IPS DF 6.9 (cell line): Measurements from ENCODE around the gene TASL.
"Not testable (repeated sequence)": the region's sequence is repeated elsewhere in the genome, so short reads cannot be mapped to it uniquely, and the experiment has no call there.

Source experiments
- DNase-seq: peaks from one replicate; pipeline ENCODE4 v3.0.0-alpha.2; 2013; ENCODE audit warnings: low read depth, low spot score
- H3K27ac ChIP-seq: one replicate; pipeline ENCODE4 v1.5.1; 2013; ENCODE audit warnings: low read length, control low read depth
- H3K27me3 ChIP-seq: 2 replicates; pipeline ENCODE4 v1.6.1; 2013; ENCODE audit warnings: mild to moderate bottlenecking, low read length; ENCODE audit not compliant: control insufficient read depth, insufficient read depth
- H3K36me3 ChIP-seq: 2 replicates; pipeline ENCODE4 v1.6.1; 2013; ENCODE audit warnings: low read length; ENCODE audit not compliant: control insufficient read depth, insufficient read depth
- H3K4me1 ChIP-seq: 2 replicates; pipeline ENCODE4 v1.6.1; 2013; ENCODE audit warnings: low read length; ENCODE audit not compliant: control insufficient read depth, insufficient read depth
- H3K4me3 ChIP-seq: 2 replicates; pipeline ENCODE4 v1.5.1; 2013; ENCODE audit warnings: mild to moderate bottlenecking, low read length
- H3K9me3 ChIP-seq: 2 replicates; pipeline ENCODE4 v1.6.1; 2013; ENCODE audit warnings: low read length, inconsistent platforms; ENCODE audit not compliant: control insufficient read depth, insufficient read depth
- WGBS: extraction: QIAGEN DNeasy Blood & Tissue Kit; methylation state at CpG from one replicate; pipeline ENCODE4 v1.1.7; 2013; ENCODE audit warnings: mixed read lengths, missing lambda C conversion rate; ENCODE audit not compliant: insufficient read length, insufficient coverage; 5-methylcytosine and 5-hydroxymethylcytosine counted together

Gene TASL

DNA sequence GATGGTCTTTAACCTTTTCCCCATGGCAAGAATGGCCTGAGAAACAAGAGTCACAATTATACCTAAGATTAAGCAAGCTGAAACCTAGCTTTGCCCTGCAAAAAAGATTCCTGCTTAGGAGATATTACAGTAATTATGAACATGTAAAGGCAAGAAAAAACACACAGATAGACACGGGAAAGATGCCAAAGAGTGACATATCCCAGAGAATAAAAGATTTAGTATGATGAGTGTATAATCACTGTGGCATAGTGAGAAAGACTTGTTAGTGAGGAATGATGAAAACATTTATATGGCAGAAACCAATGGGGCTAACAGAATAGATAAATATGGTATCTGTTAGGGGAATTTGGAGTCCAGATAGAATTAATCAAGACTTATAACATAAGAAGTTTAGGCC is 29.6 kb upstream of the TASL start:
- Histone ChIP-seq H3K27ac (no peak overlapping the region), H3K4me1 (no peaks in the 10 kb centered on the region), H3K9me3 (no peaks in the 10 kb centered on the region), H3K27me3 (no peaks in the 10 kb centered on the region), H3K36me3 (no peaks in the 10 kb centered on the region), H3K4me3 (no peak overlapping the region)
- WGBS, result no CpG with 5 or more reads among the region's 1 CpG
- no peak for DNase-seq

GRCh38 chrX:30600269-30601176 is 23.0 kb upstream of the TASL start:
- not testable (repeated sequence) for H3K4me1 ChIP-seq, DNase-seq, H3K9me3 ChIP-seq, H3K27me3 ChIP-seq, H3K4me3 ChIP-seq, H3K27ac ChIP-seq, H3K36me3 ChIP-seq
- no CpG with 5 or more reads among the region's 15 CpGs for WGBS

- Histone ChIP-seq H3K9me3 (no peaks in the 10 kb centered on the region), H3K4me3 (no peak overlapping the region), H3K4me1 (no peaks in the 10 kb centered on the region), H3K27ac (no peak overlapping the region), H3K36me3 (no peaks in the 10 kb centered on the region), H3K27me3 (no peaks in the 10 kb centered on the region)
- WGBS, result no CpG with 5 or more reads among the region's 4 CpGs
- DNase-seq, result no peak
These were observed 19.8 kb upstream of the TASL start for GRCh38 chrX:30597216-30598012.

DNA sequence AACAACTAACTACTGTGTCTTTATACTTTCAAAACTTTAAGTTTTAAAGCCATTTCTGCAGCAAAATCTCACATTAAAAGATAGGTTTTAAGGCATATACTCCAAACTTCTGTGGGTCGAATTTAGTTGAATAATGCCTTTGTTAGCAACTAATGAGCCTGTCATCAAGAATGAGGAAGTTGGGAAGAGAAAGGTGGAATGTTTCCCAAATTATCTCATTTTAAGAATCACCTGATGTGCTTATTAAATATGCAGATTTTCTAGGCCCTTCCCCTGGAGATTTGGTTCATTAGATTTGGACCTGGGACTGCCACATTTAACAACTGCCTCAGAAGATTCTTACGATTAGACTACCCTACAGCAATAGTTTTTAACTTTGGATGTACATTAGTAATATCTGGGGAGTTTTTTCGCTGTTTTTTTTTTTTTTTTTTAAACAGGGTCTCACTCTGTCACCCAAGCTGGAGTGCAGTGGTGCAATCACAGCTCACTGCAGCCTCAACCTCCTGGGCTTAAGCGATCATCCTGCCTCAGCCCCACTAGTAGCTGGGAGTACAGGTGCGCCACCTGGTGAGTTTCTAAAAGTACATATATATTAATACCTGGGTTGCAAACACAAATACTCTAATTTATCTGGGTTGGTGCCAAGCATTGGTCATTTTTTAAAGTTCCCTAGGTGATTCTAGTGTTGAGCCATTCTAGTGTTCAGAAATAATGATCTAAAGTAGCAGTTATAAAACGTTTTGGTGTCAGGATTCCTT is 16.1 kb upstream of the TASL start:
- DNase-seq, result no peak
- H3K4me3 ChIP-seq, result no peak overlapping the region
- no peaks in the 10 kb centered on the region for H3K36me3 ChIP-seq
- WGBS, result no CpG with 5 or more reads among the region's 6 CpGs
- no peaks in the 10 kb centered on the region for H3K27me3 ChIP-seq
- H3K4me1 ChIP-seq, result no peaks in the 10 kb centered on the region
- no peak overlapping the region for H3K27ac ChIP-seq
- no peaks in the 10 kb centered on the region for H3K9me3 ChIP-seq

- DNase-seq, result no peak
- H3K27ac ChIP-seq, result no peak overlapping the region
- WGBS, result no CpG with 5 or more reads among the region's 3 CpGs
These were observed 15.3 kb upstream of the TASL start for GRCh38 chrX:30592831-30593230.

GRCh38 chrX:30590368-30590767 is 12.8 kb upstream of the TASL start:
- no peak for DNase-seq
- Histone ChIP-seq H3K27ac (no peak overlapping the region), H3K4me3 (no peak overlapping the region), H3K27me3 (no peaks in the 10 kb centered on the region), H3K36me3 (no peaks in the 10 kb centered on the region), H3K9me3 (no peaks in the 10 kb centered on the region), H3K4me1 (no peaks in the 10 kb centered on the region)
- no CpG with 5 or more reads among the region's 3 CpGs for WGBS

More at GRCh38 chrX:30592831-30593230, 15.3 kb upstream of the TASL start:
- no peaks in the 10 kb centered on the region for H3K4me1 ChIP-seq
- no peak overlapping the region for H3K4me3 ChIP-seq
- no peaks in the 10 kb centered on the region for H3K9me3 ChIP-seq
- no peaks in the 10 kb centered on the region for H3K27me3 ChIP-seq
- no peaks in the 10 kb centered on the region for H3K36me3 ChIP-seq

- Histone ChIP-seq H3K4me1 (no peaks in the 10 kb centered on the region), H3K9me3 (no peaks in the 10 kb centered on the region), H3K36me3 (no peaks in the 10 kb centered on the region), H3K27ac (no peak overlapping the region), H3K27me3 (no peaks in the 10 kb centered on the region), H3K4me3 (no peak overlapping the region)
- no CpG with 5 or more reads among the region's 5 CpGs for WGBS
- no peak for DNase-seq
These were observed 11.8 kb upstream of the TASL start for GRCh38 chrX:30589146-30589888.

DNA sequence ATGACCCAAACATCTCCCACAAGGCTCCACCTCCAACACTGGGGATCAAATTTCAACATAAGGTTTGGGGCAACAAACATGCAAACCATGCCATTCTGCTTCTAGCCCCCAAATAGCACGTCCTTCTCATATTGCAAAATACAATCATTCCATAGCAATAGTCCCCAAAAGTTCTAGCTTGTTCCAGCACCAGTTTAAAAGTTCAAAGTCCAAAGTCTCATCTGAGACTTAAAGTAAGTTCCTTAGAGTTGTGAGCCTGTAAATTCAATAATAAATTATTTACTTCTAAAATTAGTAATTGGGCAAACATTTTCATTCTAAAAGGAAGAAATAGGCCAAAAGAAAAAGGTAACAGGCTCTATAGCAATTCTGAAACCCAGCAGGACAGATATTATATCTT is 8.9 kb upstream of the TASL start:
- Histone ChIP-seq H3K4me1 (no peaks in the 10 kb centered on the region), H3K4me3 (no peak overlapping the region), H3K36me3 (no peaks in the 10 kb centered on the region), H3K9me3 (no peaks in the 10 kb centered on the region), H3K27me3 (no peaks in the 10 kb centered on the region), H3K27ac (no peak overlapping the region)
- WGBS, result no CpG with 5 or more reads among the region's 1 CpG
- DNase-seq, result no peak

- DNase-seq, result no peak
- Histone ChIP-seq H3K36me3 (no peaks in the 10 kb centered on the region), H3K27me3 (no peaks in the 10 kb centered on the region), H3K4me3 (no peak overlapping the region), H3K27ac (no peak overlapping the region), H3K4me1 (no peaks in the 10 kb centered on the region), H3K9me3 (no peaks in the 10 kb centered on the region)
- no CpG with 5 or more reads among the region's 6 CpGs for WGBS
These were observed 5.1 kb upstream of the TASL start for GRCh38 chrX:30582664-30583063.

- H3K27ac ChIP-seq, result no peak overlapping the region
- H3K4me3 ChIP-seq, result no peak overlapping the region
- H3K4me1 ChIP-seq, result no peaks in the 10 kb centered on the region
- no peaks in the 10 kb centered on the region for H3K36me3 ChIP-seq
- no peaks in the 10 kb centered on the region for H3K27me3 ChIP-seq
- H3K9me3 ChIP-seq, result no peaks in the 10 kb centered on the region
- WGBS, result no CpG with 5 or more reads among the region's 2 CpGs
- no peak for DNase-seq
These were observed 3.1 kb upstream of the TASL start for GRCh38 chrX:30580641-30581040.
